Glomerular endothelial cell (primary cell): ENCODE results near the gene RFPL1. TPM values are rescaled to one million over a fixed set of nuclear protein-coding genes. Genes with fewer than 3 reads are reported as not detected.

ENCODE experiments used
- total RNA-seq: library from RNA; depleted of rRNA; stranded (reverse); fragments of >200 nt; gene quantifications from 2 replicates; pipeline ENCODE4 v1.2.3, GENCODE V29; 2015

The RFPL1 gene
- total RNA-seq, 1 donor from 2014 or later: not detected

Other genes with a start within 250 kb of the RFPL1 start
- 2.3 and 12.0 TPM in 2 replicates for gene EMID1, start 232.7 kb upstream of the RFPL1 start, total RNA-seq
- 43.1 and 45.6 TPM in 2 replicates for gene RHBDD3, start 170.6 kb upstream of the RFPL1 start, total RNA-seq
- 209 and 216 TPM in 2 replicates for gene EWSR1, start 170.3 kb upstream of the RFPL1 start, total RNA-seq
- 43.1 and 47.0 TPM in 2 replicates for gene GAS2L1, start 131.9 kb upstream of the RFPL1 start, total RNA-seq
- gene RASL10A, start 122.9 kb upstream of the RFPL1 start, total RNA-seq: 0.10 and 0.93 TPM in 2 replicates
- gene AP1B1, start 50.0 kb upstream of the RFPL1 start, total RNA-seq: 110 and 140 TPM in 2 replicates
- gene NEFH, start 41.6 kb downstream of the RFPL1 start, total RNA-seq: 1.8 and 2.2 TPM in 2 replicates
- 41.0 and 50.9 TPM in 2 replicates for gene THOC5, start 115.2 kb downstream of the RFPL1 start, total RNA-seq
- 46.4 and 72.0 TPM in 2 replicates for gene NIPSNAP1, start 142.5 kb downstream of the RFPL1 start, total RNA-seq
- 99.5 and 129 TPM in 2 replicates for gene NF2, start 165.1 kb downstream of the RFPL1 start, total RNA-seq